ENCODE results near the gene SPINK13. TPM values are rescaled to one million over a fixed set of nuclear protein-coding genes. Genes with fewer than 3 reads are reported as not detected.
A peak's percentile ranks its signal among the peaks of the same experiment; 100 is the strongest.

The SPINK13 gene
- total RNA-seq, 3 donors from 2014 or later: not detected

- Histone ChIP-seq H3K4me1 (ENCODE audit: low read depth) (no peaks in the 10 kb centered on the region), H3K36me3 (ENCODE audit: low read depth) (no peaks in the 10 kb centered on the region), H3K9me3 (no peaks in the 10 kb centered on the region), H3K4me3 (no peak overlapping the region)
- intact Hi-C loops (cut with DNase I, micrococcal nuclease): no loop called here
- no peak for ATAC-seq
- TF ChIP-seq, protein P1, sequence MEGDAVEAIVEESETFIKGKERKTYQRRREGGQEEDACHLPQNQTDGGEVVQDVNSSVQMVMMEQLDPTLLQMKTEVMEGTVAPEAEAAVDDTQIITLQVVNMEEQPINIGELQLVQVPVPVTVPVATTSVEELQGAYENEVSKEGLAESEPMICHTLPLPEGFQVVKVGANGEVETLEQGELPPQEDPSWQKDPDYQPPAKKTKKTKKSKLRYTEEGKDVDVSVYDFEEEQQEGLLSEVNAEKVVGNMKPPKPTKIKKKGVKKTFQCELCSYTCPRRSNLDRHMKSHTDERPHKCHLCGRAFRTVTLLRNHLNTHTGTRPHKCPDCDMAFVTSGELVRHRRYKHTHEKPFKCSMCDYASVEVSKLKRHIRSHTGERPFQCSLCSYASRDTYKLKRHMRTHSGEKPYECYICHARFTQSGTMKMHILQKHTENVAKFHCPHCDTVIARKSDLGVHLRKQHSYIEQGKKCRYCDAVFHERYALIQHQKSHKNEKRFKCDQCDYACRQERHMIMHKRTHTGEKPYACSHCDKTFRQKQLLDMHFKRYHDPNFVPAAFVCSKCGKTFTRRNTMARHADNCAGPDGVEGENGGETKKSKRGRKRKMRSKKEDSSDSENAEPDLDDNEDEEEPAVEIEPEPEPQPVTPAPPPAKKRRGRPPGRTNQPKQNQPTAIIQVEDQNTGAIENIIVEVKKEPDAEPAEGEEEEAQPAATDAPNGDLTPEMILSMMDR (IDR thresholded peaks at IDR 0.05): no peak
- DNase-seq: no peak
These were observed 37.9 kb downstream of the SPINK13 start for GRCh38 chr5:148306446-148306845.

DNA sequence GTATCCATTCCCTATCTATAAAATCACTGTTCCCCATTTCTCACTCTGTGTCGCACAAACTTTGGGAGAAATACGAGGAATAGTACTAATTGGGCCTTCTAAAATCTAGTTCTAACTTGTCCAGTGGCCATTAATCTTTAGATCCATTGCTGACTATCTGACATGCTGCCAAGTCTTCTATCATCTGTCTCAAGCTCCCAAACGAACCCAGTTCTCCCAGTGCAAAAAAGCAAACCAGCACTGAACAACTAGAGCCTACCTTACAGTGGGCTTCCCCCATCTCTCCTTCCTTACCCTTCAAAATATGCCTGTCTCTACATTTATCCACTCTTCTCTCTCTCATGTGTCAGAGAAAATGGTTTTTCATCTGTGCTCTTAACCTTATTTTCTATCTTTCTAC is 40.4 kb downstream of the SPINK13 start:
- Histone ChIP-seq H3K36me3 (ENCODE audit: low read depth) (no peaks in the 10 kb centered on the region), H3K4me3 (no peak overlapping the region), H3K9me3 (no peaks in the 10 kb centered on the region), H3K4me1 (ENCODE audit: low read depth) (no peaks in the 10 kb centered on the region)
- ATAC-seq: no peak
- TF ChIP-seq, protein P1 (IDR thresholded peaks at IDR 0.05): no peak
- DNase-seq: no peak
- intact Hi-C loops (cut with DNase I, micrococcal nuclease): no loop called here

DNA sequence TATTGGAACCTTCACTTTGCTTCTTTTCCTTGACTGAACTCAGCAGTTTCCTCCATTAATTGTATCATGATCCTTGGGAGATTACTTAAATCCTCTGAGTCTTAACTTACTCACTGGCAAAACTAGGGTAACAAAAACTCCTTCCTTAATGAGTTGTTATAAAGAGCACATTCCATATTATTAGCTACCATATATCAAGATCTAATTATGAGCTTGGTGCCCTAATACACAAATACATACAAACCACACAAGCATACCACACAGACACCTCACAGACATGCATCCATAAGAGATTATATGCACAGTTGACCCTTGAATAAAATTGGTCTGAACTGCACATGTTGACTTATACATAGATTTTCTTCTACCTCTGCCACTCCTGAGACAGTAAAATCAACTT is 41.2 kb downstream of the SPINK13 start:
- no peaks in the 10 kb centered on the region for H3K36me3 ChIP-seq (ENCODE audit: low read depth)
- no peaks in the 10 kb centered on the region for H3K9me3 ChIP-seq
- TF ChIP-seq, protein P1 (IDR thresholded peaks at IDR 0.05): no peak
- H3K4me3 ChIP-seq: no peak overlapping the region
- ATAC-seq (no peak), DNase-seq (no peak)
- no peaks in the 10 kb centered on the region for H3K4me1 ChIP-seq (ENCODE audit: low read depth)
- intact Hi-C loops (cut with DNase I, micrococcal nuclease): no loop called here

- intact Hi-C loops (cut with DNase I, micrococcal nuclease): no loop called here
- Histone ChIP-seq H3K9me3 (no peaks in the 10 kb centered on the region), H3K36me3 (ENCODE audit: low read depth) (no peaks in the 10 kb centered on the region), H3K4me1 (ENCODE audit: low read depth) (no peaks in the 10 kb centered on the region), H3K4me3 (no peak overlapping the region)
- TF ChIP-seq, protein P1 (IDR thresholded peaks at IDR 0.05): no peak
- ATAC-seq: no peak
- DNase-seq: no peak
These were observed 42.9 kb downstream of the SPINK13 start for GRCh38 chr5:148311484-148311883.

- DNase-seq: no peak
- no peaks in the 10 kb centered on the region for H3K9me3 ChIP-seq
- H3K36me3 ChIP-seq (ENCODE audit: low read depth): no peaks in the 10 kb centered on the region
- TF ChIP-seq, protein P1 (IDR thresholded peaks at IDR 0.05): no peak
- intact Hi-C loops (cut with DNase I, micrococcal nuclease): no loop called here
- peak; percentile 28 for ATAC-seq
- no peaks in the 10 kb centered on the region for H3K4me1 ChIP-seq (ENCODE audit: low read depth)
- no peak within 1 kb of the TSS for H3K4me3 ChIP-seq
These were observed 43.6 kb downstream of the SPINK13 start, which contains the start of gene SPINK7 for GRCh38 chr5:148312153-148312552. SPINK7 (plus strand) TSS chr5:148312423; CDS start chr5:148312484, 61 bp downstream.

DNA sequence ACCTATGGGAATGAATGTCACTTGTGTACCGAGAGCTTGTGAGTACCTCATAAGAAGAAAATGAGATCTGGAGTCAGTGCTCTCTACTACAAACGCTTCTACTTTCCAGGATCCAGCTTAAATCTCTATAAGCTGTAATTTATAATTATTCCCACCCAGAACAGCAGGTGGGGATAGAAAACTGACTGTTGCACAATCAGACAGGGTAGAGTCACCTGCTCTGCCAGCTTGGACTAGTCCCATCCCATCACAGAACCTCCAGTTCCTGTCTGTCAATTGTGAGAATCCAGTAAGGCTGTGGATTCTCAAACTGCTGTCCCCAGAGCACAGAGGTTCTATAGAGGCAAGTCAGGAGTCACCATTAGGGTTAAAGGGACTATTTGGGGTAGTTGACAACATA is 45.6 kb downstream of the SPINK13 start:
- DNase-seq: no peak
- Histone ChIP-seq H3K36me3 (ENCODE audit: low read depth) (no peaks in the 10 kb centered on the region), H3K9me3 (no peaks in the 10 kb centered on the region), H3K4me3 (no peak overlapping the region), H3K4me1 (ENCODE audit: low read depth) (no peaks in the 10 kb centered on the region)
- no peak for ATAC-seq
- TF ChIP-seq, protein P1 (IDR thresholded peaks at IDR 0.05): no peak
- intact Hi-C loops (cut with DNase I, micrococcal nuclease): no loop called here
